ENCODE measurements around the gene SUCO. TPM values are rescaled to one million over a fixed set of nuclear protein-coding genes. Genes with fewer than 3 reads are reported as not detected.

SUCO gene
- total and polyA plus RNA-seq, 2 experiments from 2014 or later: 18.0 to 49.8 TPM

- Mint-ChIP-seq H3K4me3 (peak overlapping the region; percentile 48), H3K27ac (peak overlapping the region; percentile 87), H3K4me1 (peaks cover 64% of the 10 kb centered on the region), H3K9me3 (no peaks in the 10 kb centered on the region), H3K27me3 (ENCODE audit: insufficient read depth, low read depth, poor library complexity) (peaks cover 2% of the 10 kb centered on the region), H3K36me3 (ENCODE audit: low read depth) (no peaks in the 10 kb centered on the region)
- Histone ChIP-seq H3K79me2 (replicated peaks; ENCODE audit: insufficient read depth) (peaks cover 94% of the 10 kb centered on the region), H4K20me1 (replicated peaks; ENCODE audit: insufficient read depth) (no peaks in the 10 kb centered on the region), H3K4me3 (peak overlapping the region; percentile 21), H3K4me1 (ENCODE audit: insufficient read depth) (peaks cover 58% of the 10 kb centered on the region), H3K4me2 (peak overlapping the region; percentile 61), H3F3A (replicated peaks; ENCODE audit: low read depth) (no peaks in the 10 kb centered on the region), H2AFZ (no peak overlapping the region), H3K9me2 (ENCODE audit: insufficient read depth) (no peaks in the 10 kb centered on the region), H3K36me3 (ENCODE audit: insufficient read depth) (no peaks in the 10 kb centered on the region), H3K27me3 (ENCODE audit: insufficient read depth) (no peaks in the 10 kb centered on the region), H3K27ac (ENCODE audit: low read depth) (peak overlapping the region; percentile 66)
- DNase-seq (ENCODE audit: low spot score): peak; percentile 89
- peak; percentile 56 for ATAC-seq
- TF ChIP-seq STAT1 (IDR thresholded peaks at IDR 0.05; ENCODE audit: unreplicated experiment) (no peak), REST (IDR thresholded peaks at IDR 0.05; ENCODE audit: unreplicated experiment) (no peak), CREB1 (CRISPR knock-in tag; IDR thresholded peaks at IDR 0.05; ENCODE audit: low read depth) (no peak), CTCF (conservative IDR thresholded peaks at IDR 0.05; ENCODE audit: low read depth in 2 of 2) (no peak), ZNF331 (CRISPR knock-in tag; IDR thresholded peaks at IDR 0.05; ENCODE audit: low read depth) (no peak)
Observed at GRCh38 chr1:172537827-172538391, 5.0 kb downstream of the SUCO start.

GRCh38 chr1:172540635-172541034 is 7.7 kb downstream of the SUCO start:
- no peaks in the 10 kb centered on the region for H3F3A ChIP-seq (replicated peaks; ENCODE audit: low read depth)
- Mint-ChIP-seq H3K4me1 (peaks cover 58% of the 10 kb centered on the region), H3K27me3 (ENCODE audit: insufficient read depth, low read depth, poor library complexity) (no peaks in the 10 kb centered on the region), H3K27ac (peak overlapping the region; percentile 43), H3K36me3 (ENCODE audit: low read depth) (no peaks in the 10 kb centered on the region), H3K4me3 (no peak overlapping the region; the same call in 2 of the 3 replicates), H3K9me3 (no peaks in the 10 kb centered on the region)
- no peak overlapping the region for H3K4me2 ChIP-seq
- no peak for ATAC-seq
- H4K20me1 ChIP-seq (replicated peaks; ENCODE audit: insufficient read depth): peaks cover 18% of the 10 kb centered on the region; the same call in 1 of the 2 replicates
- H3K4me1 ChIP-seq (ENCODE audit: insufficient read depth): peaks cover 69% of the 10 kb centered on the region
- TF ChIP-seq JUNB (IDR thresholded peaks at IDR 0.05; ENCODE audit: unreplicated experiment): no peak
- TF ChIP-seq EZH2 (IDR thresholded peaks at IDR 0.05; ENCODE audit: low read depth, unreplicated experiment): no peak
- no peak for TF ChIP-seq CTCF (conservative IDR thresholded peaks at IDR 0.05; ENCODE audit: low read depth in 2 of 2)
- no peak for DNase-seq (ENCODE audit: low spot score)
- H3K9me2 ChIP-seq (ENCODE audit: insufficient read depth): no peaks in the 10 kb centered on the region
- H3K27ac ChIP-seq (ENCODE audit: low read depth): no peak overlapping the region
- no peaks in the 10 kb centered on the region for H3K27me3 ChIP-seq (ENCODE audit: insufficient read depth)
- H2AFZ ChIP-seq: no peak overlapping the region
- H3K4me3 ChIP-seq: no peak overlapping the region
- no peaks in the 10 kb centered on the region for H3K36me3 ChIP-seq (ENCODE audit: insufficient read depth)
- peaks cover 98% of the 10 kb centered on the region for H3K79me2 ChIP-seq (replicated peaks; ENCODE audit: insufficient read depth)
